Measurements from ENCODE around the gene SLC37A1.
"Not testable (repeated sequence)": the region's sequence is repeated elsewhere in the genome, so short reads cannot be mapped to it uniquely, and the experiment has no call there.

The SLC37A1 gene

GRCh38 chr21:42597487-42598158 is 84.0 kb downstream of the SLC37A1 start:
- DNase-seq, result no peak

- no peak for DNase-seq
These were observed 84.6 kb downstream of the SLC37A1 start for GRCh38 chr21:42598159-42598735.

- DNase-seq, result no peak
These were observed 85.8 kb downstream of the SLC37A1 start for GRCh38 chr21:42599486-42599885.

GRCh38 chr21:42599962-42600361 is 86.3 kb downstream of the SLC37A1 start:
- DNase-seq, result no peak

GRCh38 chr21:42601656-42602055 is 88.0 kb downstream of the SLC37A1 start:
- DNase-seq, result peak; percentile 60

- no peak for DNase-seq
These were observed 93.5 kb downstream of the SLC37A1 start for GRCh38 chr21:42607102-42607501.

- DNase-seq, result no peak
These were observed 94.0 kb downstream of the SLC37A1 start for GRCh38 chr21:42607525-42608102.

GRCh38 chr21:42608446-42608845 is 94.8 kb downstream of the SLC37A1 start:
- DNase-seq, result no peak

GRCh38 chr21:42609811-42610210 is 96.2 kb downstream of the SLC37A1 start:
- no peak for DNase-seq

- DNase-seq, result no peak
These were observed 98.2 kb downstream of the SLC37A1 start for GRCh38 chr21:42611852-42612251.

- DNase-seq, result no peak
These were observed 98.7 kb downstream of the SLC37A1 start for GRCh38 chr21:42612390-42612789.

GRCh38 chr21:42613756-42614155 is 100.1 kb downstream of the SLC37A1 start:
- no peak for DNase-seq

GRCh38 chr21:42614396-42614795 is 100.7 kb downstream of the SLC37A1 start:
- DNase-seq, result no peak

- peak; percentile 15 for DNase-seq
These were observed 101.2 kb downstream of the SLC37A1 start for GRCh38 chr21:42614811-42615351.

GRCh38 chr21:42615377-42615776 is 101.7 kb downstream of the SLC37A1 start:
- DNase-seq, result not testable (repeated sequence)

GRCh38 chr21:42615924-42616323 is 102.3 kb downstream of the SLC37A1 start:
- no peak for DNase-seq

GRCh38 chr21:42616446-42616845 is 102.8 kb downstream of the SLC37A1 start:
- no peak for DNase-seq

- no peak for DNase-seq
These were observed 103.3 kb downstream of the SLC37A1 start for GRCh38 chr21:42616941-42617340.

- no peak for DNase-seq
These were observed 103.8 kb downstream of the SLC37A1 start for GRCh38 chr21:42617486-42617885.

GRCh38 chr21:42618707-42619102 is 105.1 kb downstream of the SLC37A1 start:
- no peak for DNase-seq

- DNase-seq, result no peak
These were observed 105.5 kb downstream of the SLC37A1 start for GRCh38 chr21:42619166-42619565.

GRCh38 chr21:42619841-42620240 is 106.2 kb downstream of the SLC37A1 start:
- no peak for DNase-seq

GRCh38 chr21:42621166-42621818 is 107.6 kb downstream of the SLC37A1 start:
- DNase-seq, result no peak

GRCh38 chr21:42621819-42622177 is 108.1 kb downstream of the SLC37A1 start:
- DNase-seq, result no peak

Measured in NCI-H2029 (cell line).